HUES64 (cell line): ENCODE results near the gene KCNT1.

Experiments
- H3K27ac ChIP-seq: 2 replicates; pipeline ENCODE4 v1.7.0; 2013; ENCODE audit warnings: low read depth, low read length, inconsistent platforms
- H3K27me3 ChIP-seq: 2 replicates; pipeline ENCODE4 v1.6.1; 2013; ENCODE audit warnings: mild to moderate bottlenecking, low read length; ENCODE audit not compliant: insufficient read depth
- H3K36me3 ChIP-seq: 2 replicates; pipeline ENCODE4 v1.6.1; 2013; ENCODE audit warnings: mild to moderate bottlenecking, low read length; ENCODE audit not compliant: insufficient read depth
- H3K4me1 ChIP-seq: 2 replicates; pipeline ENCODE4 v1.6.1; 2013; ENCODE audit warnings: mild to moderate bottlenecking, low read length, moderate library complexity; ENCODE audit not compliant: insufficient read depth
- H3K4me3 ChIP-seq: 2 replicates; pipeline ENCODE4 v1.5.1; 2013; ENCODE audit warnings: mild to moderate bottlenecking, low read length, moderate library complexity
- H3K9ac ChIP-seq: 2 replicates; pipeline ENCODE4 v1.6.1; 2013; ENCODE audit warnings: mild to moderate bottlenecking, low read depth, low read length
- H3K9me3 ChIP-seq: 2 replicates; pipeline ENCODE4 v1.6.1; 2013; ENCODE audit warnings: low read depth, low read length; ENCODE audit not compliant: insufficient read depth
- WGBS: fragments of 150-250, 120-280 bp; methylation state at CpG from one replicate; pipeline ENCODE4 v1.1.7; 2013; ENCODE audit warnings: missing lambda C conversion rate; 5-methylcytosine and 5-hydroxymethylcytosine counted together

Gene KCNT1

GRCh38 chr9:135819905-135820304, 117.9 kb downstream of the KCNT1 start:
- no peak overlapping the region for H3K27ac ChIP-seq
- no peak overlapping the region for H3K4me3 ChIP-seq
- H3K4me1 ChIP-seq, result no peaks in the 10 kb centered on the region
- WGBS, result 94% methylated on average over 13 of the region's 13 CpGs
- no peaks in the 10 kb centered on the region for H3K9me3 ChIP-seq
- no peak overlapping the region for H3K9ac ChIP-seq
- peaks cover 95% of the 10 kb centered on the region for H3K36me3 ChIP-seq
- H3K27me3 ChIP-seq, result no peaks in the 10 kb centered on the region

GRCh38 chr9:135820661-135821060, 118.7 kb downstream of the KCNT1 start:
- Histone ChIP-seq H3K4me1 (no peaks in the 10 kb centered on the region), H3K9ac (no peak overlapping the region), H3K27ac (no peak overlapping the region), H3K4me3 (no peak overlapping the region), H3K36me3 (peaks cover 91% of the 10 kb centered on the region), H3K9me3 (no peaks in the 10 kb centered on the region), H3K27me3 (no peaks in the 10 kb centered on the region)
- 95% methylated on average over 18 of the region's 18 CpGs for WGBS

GRCh38 chr9:135821116-135821515, 119.1 kb downstream of the KCNT1 start:
- Histone ChIP-seq H3K27me3 (no peaks in the 10 kb centered on the region), H3K4me3 (no peak overlapping the region), H3K9ac (no peak overlapping the region), H3K27ac (no peak overlapping the region), H3K4me1 (no peaks in the 10 kb centered on the region), H3K36me3 (peaks cover 87% of the 10 kb centered on the region), H3K9me3 (no peaks in the 10 kb centered on the region)
- 96% methylated on average over 20 of the region's 20 CpGs for WGBS

GRCh38 chr9:135821733-135822373, 119.9 kb downstream of the KCNT1 start:
- no peak overlapping the region for H3K9ac ChIP-seq
- H3K4me1 ChIP-seq, result no peaks in the 10 kb centered on the region
- H3K36me3 ChIP-seq, result peaks cover 81% of the 10 kb centered on the region
- no peaks in the 10 kb centered on the region for H3K27me3 ChIP-seq
- H3K9me3 ChIP-seq, result no peaks in the 10 kb centered on the region
- no peak overlapping the region for H3K27ac ChIP-seq
- no peak overlapping the region for H3K4me3 ChIP-seq
- 96% methylated on average over 27 of the region's 27 CpGs for WGBS

- Histone ChIP-seq H3K9me3 (no peaks in the 10 kb centered on the region), H3K4me3 (no peak overlapping the region), H3K36me3 (peaks cover 81% of the 10 kb centered on the region), H3K4me1 (no peaks in the 10 kb centered on the region), H3K27me3 (no peaks in the 10 kb centered on the region), H3K9ac (no peak overlapping the region), H3K27ac (no peak overlapping the region)
- WGBS, result 96% methylated on average over 18 of the region's 18 CpGs
These were observed 120.4 kb downstream of the KCNT1 start for GRCh38 chr9:135822374-135822755.

- 95% methylated on average over 12 of the region's 12 CpGs for WGBS
- Histone ChIP-seq H3K27me3 (no peaks in the 10 kb centered on the region), H3K4me1 (no peaks in the 10 kb centered on the region), H3K9ac (no peak overlapping the region), H3K9me3 (no peaks in the 10 kb centered on the region), H3K27ac (no peak overlapping the region), H3K36me3 (peaks cover 75% of the 10 kb centered on the region), H3K4me3 (no peak overlapping the region)
These were observed 121.1 kb downstream of the KCNT1 start for GRCh38 chr9:135823036-135823435.

GRCh38 chr9:135825435-135826187, 123.6 kb downstream of the KCNT1 start:
- peaks cover 59% of the 10 kb centered on the region for H3K36me3 ChIP-seq
- no peaks in the 10 kb centered on the region for H3K4me1 ChIP-seq
- H3K9ac ChIP-seq, result no peak overlapping the region
- 91% methylated on average over 25 of the region's 25 CpGs for WGBS
- H3K27ac ChIP-seq, result no peak overlapping the region
- no peaks in the 10 kb centered on the region for H3K27me3 ChIP-seq
- H3K9me3 ChIP-seq, result no peaks in the 10 kb centered on the region
- no peak overlapping the region for H3K4me3 ChIP-seq

GRCh38 chr9:135826188-135826545, 124.2 kb downstream of the KCNT1 start:
- Histone ChIP-seq H3K4me3 (no peak overlapping the region), H3K27ac (no peak overlapping the region), H3K4me1 (no peaks in the 10 kb centered on the region), H3K27me3 (no peaks in the 10 kb centered on the region), H3K9ac (no peak overlapping the region), H3K36me3 (peaks cover 54% of the 10 kb centered on the region), H3K9me3 (no peaks in the 10 kb centered on the region)
- WGBS, result 95% methylated on average over 14 of the region's 14 CpGs

- WGBS, result 96% methylated on average over 12 of the region's 12 CpGs
- Histone ChIP-seq H3K9me3 (no peaks in the 10 kb centered on the region), H3K36me3 (peaks cover 43% of the 10 kb centered on the region), H3K9ac (no peak overlapping the region), H3K27me3 (no peaks in the 10 kb centered on the region), H3K27ac (no peak overlapping the region), H3K4me1 (no peaks in the 10 kb centered on the region), H3K4me3 (no peak overlapping the region)
These were observed 125.3 kb downstream of the KCNT1 start for GRCh38 chr9:135827301-135827700.

- no peaks in the 10 kb centered on the region for H3K27me3 ChIP-seq
- peaks cover 35% of the 10 kb centered on the region for H3K36me3 ChIP-seq
- no peaks in the 10 kb centered on the region for H3K9me3 ChIP-seq
- H3K4me3 ChIP-seq, result no peak overlapping the region
- H3K9ac ChIP-seq, result no peak overlapping the region
- 95% methylated on average over 13 of the region's 13 CpGs for WGBS
- H3K27ac ChIP-seq, result no peak overlapping the region
- no peaks in the 10 kb centered on the region for H3K4me1 ChIP-seq
These were observed 126.0 kb downstream of the KCNT1 start for GRCh38 chr9:135827866-135828580.

- H3K4me3 ChIP-seq, result no peak overlapping the region
- no peaks in the 10 kb centered on the region for H3K4me1 ChIP-seq
- no peaks in the 10 kb centered on the region for H3K27me3 ChIP-seq
- 96% methylated on average over 5 of the region's 5 CpGs for WGBS
- H3K9me3 ChIP-seq, result no peaks in the 10 kb centered on the region
- peaks cover 29% of the 10 kb centered on the region for H3K36me3 ChIP-seq
- no peak overlapping the region for H3K9ac ChIP-seq
- no peak overlapping the region for H3K27ac ChIP-seq
These were observed 126.7 kb downstream of the KCNT1 start for GRCh38 chr9:135828656-135829055.
